NCI-H446 treated with DMSO at 0.1 percent for 48 hours (cell line): Measurements from ENCODE around the gene KRT27.

Source experiments
- DNase-seq: peaks from one replicate; lab custom pipeline; 2025; lab: John Stamatoyannopoulos, UW

Gene KRT27

GRCh38 chr17:40809721-40810421 lies 27.5 kb upstream of the KRT27 start:
- DNase-seq, result no peak

DNA sequence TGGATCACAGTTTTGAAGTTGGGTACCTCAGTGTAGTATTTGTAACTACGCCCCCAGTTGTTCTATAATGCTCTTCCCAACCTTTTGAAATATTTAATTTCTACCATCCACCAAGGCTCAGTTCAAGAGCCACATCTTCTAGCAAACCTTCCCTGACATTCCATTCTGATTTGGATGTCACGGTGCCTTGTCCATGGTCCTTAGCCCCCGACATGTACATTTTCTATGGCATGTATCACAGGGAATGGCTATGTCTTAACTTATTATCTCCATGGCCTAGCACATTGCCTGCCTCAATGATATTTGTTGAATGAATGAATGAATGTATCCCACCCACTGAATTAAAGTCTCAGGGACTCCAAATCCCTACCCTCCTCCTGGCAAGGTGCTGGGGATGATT lies 23.8 kb upstream of the KRT27 start:
- DNase-seq, result no peak

GRCh38 chr17:40803617-40804082 lies 21.3 kb upstream of the KRT27 start:
- peak; percentile 19 for DNase-seq

- DNase-seq, result no peak
Observed at GRCh38 chr17:40801157-40801556, 18.8 kb upstream of the KRT27 start.

DNA sequence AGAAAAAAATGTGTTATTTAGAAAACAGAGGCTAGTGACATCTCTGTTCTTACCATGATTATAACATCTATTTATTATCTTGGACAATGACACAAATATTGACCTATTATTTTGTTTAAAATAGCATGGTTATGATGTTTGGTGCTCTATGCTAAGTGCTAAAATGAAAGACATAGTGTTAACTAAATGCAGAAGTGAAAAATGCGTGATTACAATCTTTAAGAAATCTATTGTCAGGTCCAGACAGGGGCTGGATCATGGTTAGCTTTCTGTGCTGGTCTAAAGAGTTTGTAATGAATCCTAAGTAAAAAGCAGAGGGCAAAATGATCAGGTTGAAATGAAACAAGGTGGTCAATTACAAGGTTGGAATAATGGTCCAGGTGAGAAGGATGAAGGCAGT lies 18.0 kb upstream of the KRT27 start:
- no peak for DNase-seq

DNA sequence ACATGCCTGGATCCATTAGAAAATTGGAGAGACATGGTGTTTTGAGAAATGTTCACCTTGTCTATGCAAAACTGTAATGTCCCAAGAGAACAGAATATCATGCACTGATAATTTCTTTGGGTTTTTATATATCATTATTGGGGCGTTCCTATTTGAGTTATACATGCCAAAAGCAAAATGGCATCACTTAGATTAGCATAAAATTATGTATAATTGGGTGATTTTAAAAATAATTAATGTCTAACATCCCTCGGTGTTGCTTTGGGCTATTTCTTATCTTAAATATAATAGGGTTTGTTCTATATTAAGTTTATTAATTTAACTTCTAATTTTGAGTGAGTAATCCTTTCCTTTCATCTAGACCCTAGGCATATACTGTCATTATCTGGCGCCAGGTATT lies 17.5 kb upstream of the KRT27 start, which contains the start of gene KRT28:
Gene KRT28, minus strand, starts transcription at position 101 of the 400 bp plus-strand sequence. Its CDS starts 66 bp downstream, at position 35.
- no peak for DNase-seq

- DNase-seq, result no peak
Observed at GRCh38 chr17:40796846-40797245, 14.5 kb upstream of the KRT27 start.

- DNase-seq, result no peak
Observed at GRCh38 chr17:40795019-40795667, 12.8 kb upstream of the KRT27 start.

GRCh38 chr17:40794466-40794865 lies 12.1 kb upstream of the KRT27 start:
- no peak for DNase-seq

DNA sequence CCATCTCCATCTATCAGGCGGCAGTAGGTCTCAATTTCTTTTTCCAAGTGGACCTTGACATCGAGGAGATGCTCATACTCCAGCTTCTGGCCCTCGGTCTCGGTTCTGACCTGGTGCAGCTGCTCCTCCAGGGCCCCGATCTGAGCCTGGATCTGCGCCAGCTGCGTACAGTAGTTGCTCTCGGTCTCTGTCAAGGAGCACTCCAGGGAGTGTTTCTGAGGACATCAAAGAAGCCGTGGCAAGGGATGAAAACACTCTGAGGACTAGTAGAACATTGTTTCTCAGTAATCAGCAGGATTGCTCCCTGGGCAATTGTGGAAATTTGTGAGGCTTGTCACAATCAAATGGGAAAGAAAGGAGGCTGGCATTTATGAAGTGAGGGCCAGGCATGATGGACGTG lies 11.5 kb upstream of the KRT27 start:
- no peak for DNase-seq

GRCh38 chr17:40791787-40792436 lies 9.6 kb upstream of the KRT27 start:
- no peak for DNase-seq

GRCh38 chr17:40791111-40791510 lies 8.8 kb upstream of the KRT27 start:
- no peak for DNase-seq

GRCh38 chr17:40779181-40779909 lies 3.0 kb downstream of the KRT27 start:
- DNase-seq, result no peak

DNA sequence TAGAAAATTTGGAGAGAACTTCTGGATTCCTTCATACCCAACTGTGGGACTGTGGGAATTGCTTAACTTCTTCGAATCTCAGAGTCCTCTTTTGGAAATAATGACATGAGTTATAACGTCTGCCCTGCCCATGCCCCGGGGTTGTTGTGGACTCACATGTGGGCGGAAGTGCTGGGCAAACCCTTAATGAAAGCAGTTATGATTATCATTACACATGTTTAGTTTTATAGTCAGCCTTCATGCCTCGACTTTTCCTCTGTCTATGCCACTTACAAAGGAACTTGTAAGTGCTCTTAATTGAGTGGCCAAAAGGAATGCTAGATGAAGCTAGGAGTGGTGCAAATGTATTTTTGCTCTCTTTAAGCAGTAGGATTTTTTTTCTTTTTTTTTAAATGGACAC lies 3.9 kb downstream of the KRT27 start:
- no peak for DNase-seq

- no peak for DNase-seq
Observed at GRCh38 chr17:40777971-40778370, 4.4 kb downstream of the KRT27 start.

DNA sequence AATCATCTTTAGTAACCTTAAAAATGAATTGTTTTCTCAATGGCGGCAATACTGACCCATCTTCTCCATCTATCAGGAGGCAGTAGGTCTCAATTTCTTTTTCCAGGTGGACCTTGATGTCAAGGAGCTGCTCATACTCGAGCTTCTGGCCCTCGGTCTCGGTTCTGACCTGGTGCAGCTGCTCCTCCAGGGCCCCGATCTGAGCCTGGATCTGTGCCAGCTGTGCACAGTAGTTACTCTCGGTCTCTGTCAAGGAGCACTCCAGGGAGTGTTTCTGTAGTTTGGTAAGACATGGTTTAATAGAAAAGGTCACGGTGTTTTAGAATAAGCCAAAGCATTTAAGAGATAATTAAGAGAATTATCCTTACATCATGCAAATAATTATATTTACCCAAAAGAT lies 4.9 kb downstream of the KRT27 start:
- no peak for DNase-seq

DNA sequence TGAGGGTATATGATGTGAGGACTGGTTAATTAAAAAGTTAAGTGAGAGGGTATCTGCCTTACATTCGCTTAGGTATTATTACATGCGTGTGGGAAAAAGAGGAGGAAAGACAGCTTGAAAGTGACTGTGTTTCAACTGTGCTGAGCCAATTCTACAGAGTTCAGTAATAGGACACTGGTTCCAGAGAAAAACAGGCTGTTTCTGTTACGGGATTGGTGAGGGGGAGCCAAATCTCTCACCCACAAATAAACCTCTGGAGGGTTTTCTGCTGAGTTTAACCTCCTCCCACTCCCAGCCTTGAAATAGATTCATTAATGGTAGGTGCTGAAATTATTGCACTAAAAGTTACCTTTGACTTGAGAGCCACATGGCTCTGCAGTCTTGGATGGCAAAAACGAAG lies 6.4 kb downstream of the KRT27 start:
- no peak for DNase-seq

- DNase-seq, result no peak
Observed at GRCh38 chr17:40772101-40772500, 10.2 kb downstream of the KRT27 start, which contains the start of gene KRT26. Gene KRT26 (minus strand): TSS chr17:40772201. CDS start chr17:40772113, 88 bp downstream.

- no peak for DNase-seq
Observed at GRCh38 chr17:40765657-40766056, 16.7 kb downstream of the KRT27 start.

- no peak for DNase-seq
Observed at GRCh38 chr17:40763752-40764151, 18.6 kb downstream of the KRT27 start.

DNA sequence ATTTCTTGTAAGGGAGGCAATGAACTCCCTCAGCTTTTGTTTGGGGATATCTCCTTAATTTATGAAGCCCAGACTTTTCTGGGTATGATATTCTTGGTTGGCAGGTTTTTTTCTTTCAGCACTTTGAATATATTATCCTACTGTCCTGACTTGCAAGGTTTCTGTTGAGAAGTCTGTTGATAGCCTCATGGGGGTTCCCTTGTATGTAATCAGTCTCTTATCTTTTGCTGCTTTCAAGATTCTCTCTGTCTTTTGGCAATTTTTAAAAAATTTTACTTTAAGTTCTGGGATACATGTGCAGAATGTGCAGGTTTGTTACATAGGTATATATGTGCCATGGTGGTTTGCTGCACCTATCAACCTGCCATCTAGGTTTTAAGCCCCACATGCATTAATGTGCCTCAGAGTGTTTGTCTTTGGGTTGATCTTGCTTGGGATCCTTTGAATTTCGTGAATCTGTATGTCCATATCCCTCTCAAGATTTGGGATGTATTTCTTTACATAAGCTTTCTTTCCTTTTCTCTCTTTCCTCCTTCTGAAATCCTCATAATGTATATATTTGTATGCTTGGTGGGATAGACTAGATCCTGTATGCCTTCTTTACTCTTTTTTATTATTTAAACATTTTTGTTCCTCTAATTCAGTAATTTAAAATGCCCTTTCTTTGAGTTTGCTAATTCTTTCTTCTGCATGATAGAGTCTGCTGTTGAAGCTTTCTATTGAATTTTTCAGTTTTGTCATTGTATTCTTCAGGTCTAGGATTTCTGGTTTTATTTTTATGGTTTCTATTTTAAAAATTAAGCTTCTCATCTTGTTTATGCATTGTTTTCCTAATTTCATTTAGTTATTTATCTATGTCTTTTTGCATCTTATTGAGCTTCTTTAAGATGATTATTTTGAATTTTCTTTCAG lies 22.0 kb downstream of the KRT27 start:
- no peak for DNase-seq
